GM19468 (cell line): ENCODE data around the gene USP13.
"Not testable (repeated sequence)": the region's sequence is repeated elsewhere in the genome, so short reads cannot be mapped to it uniquely, and the experiment has no call there.

ENCODE experiments used
- ATAC-seq: cut with Tn5 transposase; IDR thresholded peaks from one replicate; pipeline ENCODE4 v1.9.1; 2021; ENCODE audit warnings: mild to moderate bottlenecking, moderate library complexity, moderate number of reproducible peaks; ENCODE audit not compliant: unreplicated experiment; ENCODE audit errors: extremely low read depth

Gene USP13

DNA sequence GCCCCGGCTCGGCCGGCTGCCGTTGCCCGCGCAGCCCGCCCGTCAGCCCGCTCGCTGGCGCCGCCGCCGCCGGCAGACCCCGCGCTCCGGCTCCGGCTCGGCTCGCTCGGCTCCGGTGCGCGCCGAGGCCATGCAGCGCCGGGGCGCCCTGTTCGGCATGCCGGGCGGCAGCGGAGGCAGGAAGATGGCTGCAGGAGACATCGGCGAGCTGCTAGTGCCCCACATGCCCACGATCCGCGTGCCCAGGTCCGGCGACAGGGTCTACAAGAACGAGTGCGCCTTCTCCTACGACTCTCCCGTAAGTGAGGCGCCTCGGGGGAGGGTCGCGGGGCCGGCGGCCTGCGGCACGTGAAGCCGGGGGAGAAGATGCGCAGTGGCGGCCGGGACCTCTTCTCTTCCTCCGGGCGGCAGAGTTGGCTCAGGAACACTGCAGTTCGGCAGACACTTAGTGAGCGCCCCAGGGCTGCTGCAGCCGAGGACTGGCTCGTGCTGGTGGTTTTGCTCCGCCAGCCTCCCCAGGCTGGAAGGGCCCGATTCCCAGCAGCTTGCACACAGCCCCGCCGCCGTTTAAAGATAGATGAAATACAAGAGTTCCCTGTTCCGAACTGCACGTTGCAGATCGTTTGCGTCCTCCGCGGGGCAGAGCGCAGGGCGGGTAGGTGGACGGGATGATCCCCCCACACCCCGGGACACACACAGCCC is 407 bp downstream of the USP13 start:
- ATAC-seq: peak; percentile 37

DNA sequence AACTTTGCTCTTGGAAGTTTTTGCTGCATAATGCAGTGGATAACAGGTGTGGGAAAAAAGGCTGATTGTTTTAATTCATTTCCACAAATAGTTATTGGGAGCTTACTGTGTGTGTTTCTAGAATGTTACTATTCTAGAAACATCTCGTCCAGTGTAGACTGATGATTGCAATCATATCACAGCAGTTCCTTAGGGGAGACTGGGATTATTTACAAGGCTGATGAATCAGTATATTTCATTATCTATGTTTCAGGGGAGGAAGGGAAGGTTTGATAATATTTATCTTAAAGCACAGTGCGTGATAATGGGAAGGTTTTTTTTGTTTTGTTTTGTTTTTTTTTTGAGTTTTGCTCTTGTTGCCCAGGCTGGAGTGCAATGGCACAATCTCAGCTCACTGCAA is 2.4 kb downstream of the USP13 start:
- ATAC-seq: no peak

DNA sequence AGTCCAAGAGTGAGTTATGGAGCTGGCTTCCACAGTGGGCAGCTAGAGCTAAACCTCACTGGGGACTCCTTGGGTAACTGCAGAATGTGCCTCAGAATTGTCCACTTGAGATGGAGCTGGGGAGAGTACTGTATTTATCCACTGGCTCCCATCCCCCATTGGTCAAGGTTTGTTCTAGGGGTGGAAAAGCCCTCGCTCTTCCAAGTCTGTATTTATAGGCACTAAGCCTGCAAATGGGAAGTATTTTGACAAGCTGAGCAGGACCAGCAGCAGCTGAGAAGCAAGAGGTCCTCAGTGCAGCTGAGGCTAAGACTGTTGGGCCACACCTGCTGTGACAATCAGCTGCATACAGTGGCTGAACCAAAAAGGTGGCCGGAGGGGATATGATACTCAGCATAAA is 5.8 kb downstream of the USP13 start:
- ATAC-seq: no peak

DNA sequence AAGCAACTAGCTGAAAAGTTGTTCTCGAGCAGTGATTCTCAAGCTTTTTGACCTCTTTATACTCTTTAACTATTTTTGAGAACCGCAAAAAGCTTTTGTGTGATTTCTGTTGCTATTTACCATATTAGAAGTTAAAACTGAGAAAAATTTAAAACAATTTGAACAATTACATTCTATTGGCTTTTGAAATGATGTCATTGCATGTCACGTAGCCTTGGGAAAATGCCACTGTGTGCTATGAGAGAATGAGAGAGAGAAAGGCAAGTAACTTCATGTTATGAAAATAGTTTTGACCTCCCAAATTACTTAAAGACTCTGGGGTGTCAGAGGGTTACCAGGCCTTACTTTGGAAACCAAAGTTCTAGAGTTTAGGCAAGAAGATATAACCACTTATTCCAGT is 8.0 kb downstream of the USP13 start:
- ATAC-seq: no peak

DNA sequence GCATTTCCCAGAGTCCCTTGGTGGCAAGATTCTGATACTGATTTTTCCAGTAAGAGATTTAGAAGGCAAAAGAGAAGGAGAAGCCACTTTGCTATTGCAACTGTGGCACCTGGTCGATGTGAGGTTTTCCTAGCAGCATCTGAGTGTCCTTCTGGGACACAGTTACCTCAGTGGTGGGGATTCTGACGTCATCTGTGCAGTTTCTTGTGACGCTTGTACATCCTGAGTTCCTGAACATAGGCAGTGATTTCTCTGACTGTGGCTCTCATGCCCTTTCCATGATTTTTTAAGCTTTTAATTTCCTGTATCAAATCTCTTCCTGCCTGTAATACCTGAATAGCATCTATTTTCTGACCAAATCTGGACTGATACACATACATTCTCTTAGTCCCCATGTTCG is 8.9 kb downstream of the USP13 start:
- no peak for ATAC-seq

DNA sequence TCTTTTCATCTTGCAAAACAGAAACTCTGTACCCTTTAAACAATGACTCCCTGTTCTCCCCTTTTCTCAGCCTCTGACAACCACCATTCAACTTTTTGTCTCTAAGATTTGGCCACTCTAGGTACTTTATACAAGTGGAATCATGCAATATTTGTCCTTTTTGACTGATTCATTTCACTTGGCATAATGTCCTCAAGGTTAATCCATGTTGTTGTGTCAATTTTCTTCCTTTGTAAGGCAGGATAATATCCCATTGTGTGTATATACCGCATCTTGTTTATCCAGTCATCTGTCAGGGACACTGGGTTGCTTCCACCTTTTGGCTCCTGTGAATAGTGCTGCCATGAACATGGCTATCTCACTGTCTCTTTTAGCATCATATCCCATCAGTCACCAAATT is 10.3 kb downstream of the USP13 start:
- ATAC-seq: no peak

DNA sequence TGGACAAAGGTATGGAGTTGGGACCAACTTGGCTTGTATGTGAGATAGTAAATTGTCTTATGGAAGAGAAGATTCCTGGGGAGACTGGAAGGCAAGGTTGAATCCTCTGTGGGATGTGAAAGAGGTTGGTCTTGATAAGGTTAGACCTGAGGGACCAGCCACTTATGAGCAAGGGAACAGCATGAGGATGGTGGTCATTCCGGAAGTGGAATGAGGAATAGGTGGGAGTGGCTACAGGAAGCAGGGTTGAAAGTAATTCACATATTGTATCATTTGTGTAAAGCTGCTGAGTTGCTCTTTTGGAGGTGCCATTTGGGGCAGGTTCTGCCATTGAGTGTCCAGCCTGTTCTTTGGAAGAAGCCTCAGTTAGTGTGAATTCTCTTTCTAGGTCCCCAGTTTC is 13.2 kb downstream of the USP13 start:
- no peak for ATAC-seq

DNA sequence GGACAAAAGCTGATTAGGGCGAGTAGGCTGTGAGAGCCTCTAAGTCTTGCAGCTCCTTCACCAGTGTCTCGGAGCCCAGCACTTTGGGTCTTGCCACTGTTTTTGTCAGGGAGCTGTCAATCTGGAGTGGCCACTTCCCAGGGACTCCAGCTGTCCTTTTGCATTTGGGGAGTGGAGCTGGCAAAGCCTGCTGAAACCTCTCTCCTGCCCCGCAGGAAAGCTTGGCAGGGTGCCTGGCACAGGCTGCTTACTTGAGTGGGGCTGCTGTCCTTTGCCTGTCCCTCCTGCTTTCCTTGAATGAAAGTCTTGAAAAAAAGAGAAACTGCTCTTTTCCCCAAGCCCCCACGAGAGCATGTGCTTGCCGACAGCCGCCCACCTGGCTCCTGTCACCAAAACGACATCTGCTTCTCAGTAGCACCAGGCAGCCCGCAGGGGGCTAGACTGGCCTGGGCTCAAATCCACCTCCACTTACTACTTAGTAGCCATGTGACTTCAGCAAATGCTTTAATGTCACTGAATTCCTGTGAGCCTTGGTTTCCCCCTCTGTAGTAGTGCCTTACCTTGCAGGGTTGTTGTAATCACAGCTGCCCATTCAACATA is 13.7 kb downstream of the USP13 start:
- no peak for ATAC-seq

DNA sequence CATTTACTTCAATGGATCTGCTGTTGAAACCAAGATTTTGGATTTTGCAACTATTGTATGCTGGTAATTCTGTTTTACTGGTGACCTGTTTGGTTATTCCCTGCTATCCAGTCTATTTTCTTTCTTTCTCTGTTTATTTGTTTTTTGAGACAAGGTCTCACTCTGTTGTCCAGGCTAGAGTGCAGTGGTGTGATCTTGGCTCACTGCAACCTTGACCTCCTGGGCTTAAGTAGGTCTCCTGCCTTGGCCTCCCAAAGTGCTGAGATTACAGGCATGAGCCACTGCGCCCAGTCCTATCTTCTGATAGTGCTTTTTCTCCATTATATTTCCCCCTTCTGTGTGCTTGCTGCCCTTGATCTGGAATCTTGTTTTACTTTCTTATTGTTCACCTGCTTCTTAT is 15.6 kb downstream of the USP13 start:
- no peak for ATAC-seq

DNA sequence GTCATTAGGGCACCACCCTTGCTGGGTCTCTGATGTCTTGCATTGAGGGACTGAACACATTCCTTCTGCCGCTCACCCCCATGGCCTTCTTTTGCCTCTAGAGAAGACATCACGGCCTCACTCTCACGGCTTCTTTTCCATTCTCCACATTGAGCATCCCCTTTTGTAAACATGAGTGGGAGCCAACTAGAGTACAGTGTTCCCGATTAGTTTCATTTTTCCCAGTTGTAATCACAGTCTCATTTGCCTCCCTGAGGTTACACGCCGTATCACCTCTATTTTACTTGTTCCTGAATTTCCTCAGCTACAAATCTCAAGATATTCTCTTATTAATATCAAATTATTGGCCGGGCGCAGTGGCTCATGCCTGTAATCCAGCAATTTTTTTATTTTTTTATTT is 17.5 kb downstream of the USP13 start:
- ATAC-seq: no peak

DNA sequence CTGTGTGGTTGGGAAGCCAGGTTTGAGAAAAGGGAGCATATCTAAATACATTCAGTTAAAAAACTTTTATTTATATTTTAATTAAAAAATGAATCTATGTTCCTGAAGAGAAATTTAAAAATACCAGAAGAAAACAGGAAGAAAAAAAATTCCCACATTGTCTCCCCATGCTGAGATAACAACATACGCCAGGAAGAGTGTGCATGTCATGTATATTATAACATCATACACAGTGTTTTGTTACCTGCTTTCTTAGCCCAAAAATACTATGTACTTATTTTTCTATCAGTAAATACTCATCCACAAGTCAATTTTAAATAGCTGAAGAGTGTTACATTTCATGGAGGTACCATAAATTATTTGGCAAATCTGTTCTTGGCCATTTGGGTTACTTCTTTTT is 18.5 kb downstream of the USP13 start:
- no peak for ATAC-seq

DNA sequence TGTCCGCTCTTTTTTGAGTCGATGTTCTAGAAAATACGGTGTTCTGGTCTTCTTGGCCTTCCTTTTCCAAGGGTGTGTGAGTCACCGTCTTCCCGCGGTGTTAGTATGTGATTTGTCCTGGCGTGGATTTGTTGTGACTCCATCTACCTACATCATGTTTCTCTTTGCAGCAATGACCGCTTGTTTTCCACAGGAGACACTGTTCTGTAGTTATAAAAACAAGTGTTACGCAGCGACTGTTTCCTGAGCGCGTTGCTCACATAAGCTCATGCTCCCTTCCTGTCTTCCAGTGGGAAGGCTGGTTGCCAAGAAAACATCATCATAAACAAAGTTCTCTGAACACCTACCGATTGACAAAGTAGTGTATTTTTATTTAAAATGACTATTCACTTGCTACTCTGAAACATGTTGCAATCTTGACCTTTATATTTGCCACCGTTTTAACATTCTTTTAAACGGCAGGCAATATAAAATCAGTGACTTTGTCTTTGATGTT is 19.0 kb downstream of the USP13 start:
- no peak for ATAC-seq

DNA sequence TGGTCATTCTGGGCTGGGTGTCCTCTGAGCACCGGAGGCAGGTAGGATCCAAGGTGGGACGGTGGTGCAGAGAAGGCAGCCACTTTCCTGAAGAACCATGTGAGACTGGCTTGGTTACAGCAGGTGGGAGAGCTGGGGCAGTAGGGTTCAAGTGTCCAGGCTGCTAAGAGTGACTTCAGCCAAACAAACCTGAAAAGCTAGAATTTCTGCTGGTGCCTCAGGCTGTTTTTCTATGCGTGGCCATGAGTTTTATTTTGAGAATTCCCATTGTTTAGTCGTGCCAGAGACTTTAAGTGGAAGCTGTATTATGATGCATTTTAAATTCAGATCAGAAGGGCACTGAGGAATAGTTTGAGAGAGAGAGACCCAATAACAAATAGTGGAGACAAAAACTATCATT is 20.1 kb downstream of the USP13 start:
- no peak for ATAC-seq

DNA sequence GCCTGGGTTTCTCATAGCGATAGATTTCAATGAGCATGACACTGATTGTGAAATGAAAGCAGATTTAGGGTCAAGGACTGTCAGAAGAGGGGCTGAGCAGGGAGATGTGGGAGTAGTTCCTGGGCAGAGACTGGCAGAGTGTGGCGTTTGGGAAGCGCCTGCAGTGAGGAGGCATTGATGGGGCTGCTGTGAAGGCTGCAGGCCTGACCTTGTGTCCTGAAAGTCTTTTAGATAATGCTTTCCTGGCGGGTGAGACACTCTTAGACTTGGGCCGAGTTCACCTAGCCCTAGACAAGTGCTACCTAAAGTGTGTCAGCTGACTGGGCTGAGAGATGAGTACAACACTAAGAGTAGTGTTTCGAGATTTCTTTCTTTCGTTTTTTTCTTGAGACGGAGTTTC is 20.7 kb downstream of the USP13 start:
- ATAC-seq: no peak

DNA sequence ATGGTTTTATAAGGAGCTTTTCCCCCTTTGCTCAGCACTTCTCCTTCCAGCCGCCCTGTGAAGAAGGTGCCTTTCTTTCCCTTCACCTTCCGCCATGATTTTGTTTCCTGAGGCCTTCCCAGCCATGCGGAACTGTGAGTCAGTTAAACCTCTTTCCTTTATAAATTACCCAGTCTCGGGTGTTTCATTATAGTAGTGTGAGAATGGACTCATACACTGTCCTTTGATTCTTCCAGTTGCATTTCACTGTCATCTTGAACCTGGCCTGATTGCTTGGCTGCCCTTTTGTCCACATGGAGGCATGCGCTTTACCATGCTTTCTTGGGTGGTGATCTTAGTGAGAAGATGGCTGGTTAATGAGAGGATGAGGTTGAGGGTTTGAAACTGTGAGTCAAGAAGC is 23.2 kb downstream of the USP13 start:
- ATAC-seq: no peak

DNA sequence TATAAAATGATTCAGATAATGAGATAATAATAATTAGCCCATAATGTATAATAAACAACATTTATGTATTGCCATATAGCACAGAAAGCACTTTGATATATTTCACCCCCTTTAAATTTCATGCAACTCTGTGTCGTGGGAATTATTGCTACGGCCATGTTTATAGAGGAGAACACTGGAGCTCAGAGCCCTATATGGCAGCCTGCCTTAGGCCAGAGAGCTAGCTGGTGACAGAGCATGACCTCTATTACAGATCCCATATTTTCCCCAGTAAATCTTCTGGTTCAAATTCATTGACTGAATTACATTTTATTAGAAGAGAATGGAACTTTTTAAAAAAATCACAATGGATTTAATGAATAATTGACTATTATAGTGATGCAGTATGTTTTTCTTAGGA is 25.0 kb downstream of the USP13 start:
- ATAC-seq: no peak

DNA sequence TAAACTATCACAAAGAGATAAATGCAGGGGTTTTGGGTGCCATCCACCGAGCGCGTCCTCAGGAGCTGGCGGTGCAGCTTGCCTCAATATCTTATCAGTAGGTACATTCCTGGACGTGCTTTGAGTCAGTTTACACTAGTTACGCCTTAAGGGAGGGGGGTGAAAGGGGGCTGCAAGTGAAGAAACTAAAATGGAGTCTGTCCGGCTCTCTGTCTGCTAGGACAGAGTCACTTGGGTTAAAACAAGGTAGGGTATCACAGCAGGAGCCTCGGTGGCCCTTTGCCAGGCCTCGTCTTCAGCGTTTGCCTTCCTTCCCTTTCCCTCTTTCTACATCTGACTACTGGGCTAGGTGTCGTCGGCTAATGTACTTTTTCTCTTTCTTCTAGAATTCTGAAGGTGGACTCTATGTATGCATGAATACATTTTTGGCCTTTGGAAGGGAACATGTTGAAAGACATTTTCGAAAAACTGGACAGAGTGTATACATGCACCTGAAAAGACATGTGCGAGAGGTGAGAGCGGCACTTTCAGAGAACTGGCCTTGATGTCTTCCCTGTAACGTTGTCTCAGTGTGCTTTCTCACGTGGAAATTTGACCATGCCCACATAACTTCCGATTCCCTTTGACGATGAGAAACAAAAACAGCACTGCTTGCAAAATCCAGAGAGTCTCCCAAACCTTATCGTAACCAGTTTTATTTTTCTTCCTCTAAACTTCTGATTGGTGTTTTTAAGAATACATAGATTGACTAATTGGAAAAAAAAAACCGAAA is 28.8 kb downstream of the USP13 start:
- ATAC-seq: no peak

DNA sequence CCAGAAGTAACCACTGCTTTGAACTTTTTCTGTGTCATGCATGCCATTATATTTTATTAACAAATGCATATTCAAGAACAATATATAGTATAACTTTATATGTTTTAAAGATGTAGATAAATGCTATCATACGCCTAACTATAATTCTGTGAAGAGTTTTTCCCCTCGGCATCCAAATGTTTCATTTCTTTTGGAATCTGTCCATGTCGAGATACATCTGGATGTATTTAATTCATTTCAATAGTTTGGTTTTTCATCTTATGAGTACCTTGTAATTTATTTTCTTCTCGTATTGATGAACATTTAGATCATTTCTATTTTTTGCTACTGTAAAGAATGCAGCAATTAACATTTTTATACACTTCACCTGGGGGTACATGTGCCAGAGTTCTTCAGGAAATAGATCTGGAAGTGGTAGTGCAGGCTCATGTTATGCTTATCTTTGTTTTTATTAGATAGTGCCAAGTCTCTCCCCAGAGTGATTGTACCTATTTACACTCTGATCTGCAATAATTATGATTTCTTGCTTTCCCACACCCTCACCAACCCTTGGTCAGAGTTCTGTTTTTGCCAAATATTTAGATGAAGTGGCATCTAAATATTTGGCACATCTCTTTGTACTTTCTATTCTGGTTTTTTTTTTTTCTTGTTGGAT is 29.7 kb downstream of the USP13 start:
- ATAC-seq: no peak

DNA sequence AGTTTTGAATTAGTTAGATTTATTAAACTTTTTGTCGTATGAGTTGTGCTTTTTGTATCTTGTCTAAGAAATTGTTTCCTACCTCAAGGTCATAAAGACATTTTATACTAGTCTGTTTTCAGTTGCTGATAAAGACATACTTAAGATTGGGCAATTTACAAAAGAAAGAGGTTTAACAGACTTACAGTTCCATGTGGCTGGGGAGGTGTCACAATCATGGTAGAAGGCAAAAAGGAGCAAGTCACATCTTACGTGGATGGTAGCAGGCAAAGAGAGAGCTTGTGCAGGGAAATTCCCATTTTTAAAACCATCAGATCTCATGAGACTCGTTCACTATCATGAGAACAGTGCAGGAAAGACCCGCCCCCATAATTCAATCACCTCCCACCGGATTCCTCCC is 30.4 kb downstream of the USP13 start:
- not testable (repeated sequence) for ATAC-seq

DNA sequence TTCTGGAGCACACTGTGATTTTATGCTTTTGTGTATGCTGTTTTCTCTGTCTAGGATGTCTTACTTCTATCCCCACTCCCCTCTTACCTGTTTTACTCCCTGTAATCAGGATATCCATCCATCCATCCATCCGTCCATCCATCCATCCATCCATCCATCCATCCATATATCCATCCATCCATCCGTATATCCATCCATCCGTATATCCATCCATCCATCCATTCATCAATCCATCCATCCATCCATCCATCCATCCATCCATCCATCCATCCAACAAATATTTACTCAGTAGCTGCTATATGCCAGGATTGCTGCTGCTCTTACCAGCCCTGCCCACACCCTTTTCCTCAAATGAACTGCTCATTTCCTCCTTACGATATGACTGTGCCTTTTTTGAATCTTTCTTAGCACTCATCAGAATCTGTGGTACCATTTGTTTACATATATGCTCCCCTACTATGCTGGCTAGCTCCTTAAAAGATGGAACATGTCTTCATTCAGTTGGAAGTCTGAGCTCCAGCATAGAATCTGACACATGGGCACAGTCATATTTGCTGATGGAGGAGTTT is 35.2 kb downstream of the USP13 start:
- ATAC-seq: no peak

DNA sequence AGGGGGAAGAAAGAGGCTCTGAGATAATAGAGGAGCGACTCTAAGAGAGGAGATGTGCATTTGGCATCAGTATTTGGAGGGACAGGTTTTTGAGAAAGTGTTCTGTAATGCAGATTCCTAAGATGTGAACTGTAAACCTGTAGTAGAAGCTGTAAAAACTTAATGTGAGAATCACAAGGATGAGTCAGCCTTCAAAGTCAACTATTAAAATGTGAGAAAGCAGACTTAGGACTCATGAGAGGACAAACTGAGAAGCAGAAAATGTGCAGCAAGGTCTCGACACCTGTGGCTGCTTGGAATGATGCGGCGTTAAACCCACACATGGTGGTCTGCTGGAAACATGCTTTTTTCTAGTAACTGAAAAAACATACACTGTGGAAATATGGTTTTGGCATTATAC is 36.0 kb downstream of the USP13 start:
- no peak for ATAC-seq
